Right ventricle myocardium superior (tissue), 1 donor: ENCODE measurements around the gene CLIC1. TPM values are rescaled to one million over a fixed set of nuclear protein-coding genes. Genes with fewer than 3 reads are reported as not detected.

Experiments
- ATAC-seq: fragments of 200-7000 bp; cut with Tn5 transposase; one replicate; pipeline ENCODE4 v1.9.1; 2020; ENCODE audit warnings: mild to moderate bottlenecking; ENCODE audit not compliant: poor library complexity
- DNase-seq: peaks from one replicate; pipeline ENCODE4 v3.0.0-alpha.2; 2020
- intact Hi-C: fragments of 100-400 bp; cut with DNase I; formaldehyde crosslinking; loops from one replicate; pipeline ENCODE4 v1.11.2; 2022
- long read RNA-seq: library from polyadenylated mRNA; unstranded; transcript quantifications from one replicate; pipeline ENCODE4 v2.0.0, GENCODE V29; 2021
- total RNA-seq: library from RNA; stranded (reverse); fragmentation: NEBNext Ultra II Directional; extraction: Animal tissue kit (Norgen Biotek cat#: 25700); gene quantifications from one replicate; pipeline ENCODE4 v1.2.1, GENCODE V29; 2021
- donor health status: DM: no; HTN: yes; CAD: no; lungs with severe emphysema.

CLIC1 gene
- total RNA-seq: 86.8 TPM
- long read RNA-seq, transcript CLIC1-208 (6 exons, 1,254 nt): major isoform, 97 of 101 reads
- long read RNA-seq, partial matches to known transcripts: 0 of 101 reads
- long read RNA-seq, other reads (novel, unspliced or antisense): 3 of 101 reads

DNA sequence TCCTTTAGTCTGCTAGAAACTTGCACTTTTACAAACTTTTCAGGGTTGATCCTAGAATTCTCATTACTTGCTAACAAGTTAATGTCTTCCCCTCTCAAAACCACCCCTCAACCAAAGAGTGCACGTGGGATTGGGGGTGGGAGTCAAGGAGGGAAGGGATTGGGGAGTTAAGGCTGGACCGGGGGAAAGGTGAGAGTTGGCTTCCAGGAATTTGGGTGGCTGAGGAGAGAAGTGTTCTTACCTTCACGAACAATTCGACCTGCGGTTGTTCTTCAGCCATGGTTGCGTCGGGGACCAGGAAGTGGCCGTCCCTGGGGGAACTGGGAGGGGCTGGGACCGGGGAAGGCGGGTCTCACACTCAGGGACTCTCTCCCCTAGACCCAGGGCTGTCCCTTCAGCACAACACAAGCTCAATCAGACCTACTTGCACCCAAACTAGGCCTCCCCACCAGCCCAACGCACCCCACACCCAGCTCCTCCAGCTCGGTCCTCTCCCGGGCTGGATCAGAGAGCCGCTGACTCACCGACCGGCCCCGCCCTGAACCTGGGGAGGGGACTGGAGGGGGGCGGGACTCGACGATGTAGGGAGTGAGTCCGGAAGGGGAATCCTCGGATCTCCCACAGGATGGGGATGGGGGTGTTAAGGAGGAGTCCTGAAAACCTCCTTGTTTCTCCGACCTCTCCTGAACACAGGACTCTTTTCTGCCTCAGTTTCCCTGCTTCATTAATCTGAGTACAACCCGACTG lies at the start of gene CLIC1:
Gene CLIC1 (minus strand): TSS at position 510 of the 747 bp plus-strand sequence. CDS start 230 bp downstream, at position 280.
- intact Hi-C loops: loop anchor here (5.0 to 10.0 kb wide), 2 partner anchors 34 to 99 kb away; partner anchors contain the start of gene ABHD16A
- DNase-seq: peak; percentile 91
- ATAC-seq: peak; percentile 72

- DNase-seq: no peak
- intact Hi-C loops: no loop called here
- ATAC-seq: no peak
Observed at GRCh38 chr6:31785475-31785874, 49.1 kb upstream of the CLIC1 start.

DNA sequence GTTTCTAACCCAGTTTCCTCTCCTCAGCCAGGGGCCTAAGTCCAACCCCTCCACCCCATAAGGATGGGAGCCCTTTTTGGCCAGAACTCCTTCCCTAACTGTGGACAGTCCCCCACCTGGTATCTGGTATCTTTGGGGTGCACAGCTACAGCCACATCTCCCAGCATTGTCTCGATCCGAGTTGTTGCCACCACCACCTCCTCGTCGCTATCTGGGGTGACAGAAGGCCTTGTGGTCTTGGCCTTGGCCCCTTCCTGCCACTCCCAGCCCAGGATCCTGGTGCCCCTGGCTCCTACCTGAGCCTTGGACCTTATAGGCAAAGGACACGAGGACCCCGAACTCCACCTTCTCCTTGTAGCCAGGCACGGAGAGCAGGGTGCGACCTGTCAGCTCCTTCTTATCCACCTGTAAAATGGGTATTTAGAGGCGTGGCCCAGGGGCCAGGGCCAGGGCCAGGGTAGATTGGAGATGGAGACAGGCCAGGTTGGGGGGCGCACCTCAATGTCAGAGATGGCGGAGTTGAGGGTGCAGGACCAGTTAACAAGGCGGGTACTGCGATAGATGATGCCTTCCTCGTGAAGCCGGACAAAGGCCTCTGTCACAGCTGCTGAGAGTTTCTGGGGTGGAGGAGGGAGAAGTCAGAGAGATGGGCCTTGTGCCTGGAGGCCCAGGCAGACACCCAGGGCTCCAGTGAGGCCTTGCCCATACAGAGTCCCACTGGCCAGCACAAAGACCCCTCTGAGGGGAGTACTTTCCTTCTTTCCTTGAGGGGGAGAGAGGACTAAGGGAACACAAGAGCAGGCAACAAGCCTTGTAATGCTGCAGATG lies 48.0 kb upstream of the CLIC1 start:
- intact Hi-C loops: no loop called here
- ATAC-seq (no peak), DNase-seq (no peak)

DNA sequence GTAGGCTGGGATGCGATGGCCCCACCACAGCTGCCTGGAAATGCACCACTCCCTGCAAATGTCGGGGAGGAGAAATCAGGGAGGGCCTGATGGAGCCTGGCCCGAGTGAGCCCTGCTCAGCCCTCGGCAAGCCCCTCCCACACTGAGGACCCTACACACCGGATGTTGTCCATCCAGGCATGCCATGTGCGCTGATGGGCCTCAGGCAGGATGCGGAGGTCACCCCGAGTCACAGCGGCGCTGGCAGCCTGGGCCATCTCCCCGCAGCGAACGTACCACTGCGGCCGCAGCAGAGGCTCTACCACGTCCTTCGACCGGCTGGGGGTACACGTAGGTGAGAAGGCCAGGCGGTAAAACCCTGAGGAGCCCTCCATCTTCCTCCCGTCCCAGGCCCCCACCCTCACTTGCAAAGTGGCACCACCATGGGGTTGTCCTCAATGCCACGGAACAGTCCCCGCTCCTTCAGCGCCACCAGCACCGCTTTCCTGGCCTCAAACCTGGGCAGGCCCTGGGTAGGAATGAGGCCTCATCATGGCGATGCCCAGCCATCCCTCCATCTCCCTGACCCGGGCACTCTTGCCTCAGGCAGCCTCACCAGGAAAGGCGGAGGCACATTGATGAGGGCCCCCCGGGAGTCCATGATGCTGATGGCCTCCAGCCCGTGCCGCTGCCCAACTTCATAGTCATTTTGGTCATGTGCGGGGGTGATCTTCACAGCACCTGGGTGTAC lies 46.0 kb upstream of the CLIC1 start:
- no peak for DNase-seq
- intact Hi-C loops: no loop called here
- no peak for ATAC-seq

DNA sequence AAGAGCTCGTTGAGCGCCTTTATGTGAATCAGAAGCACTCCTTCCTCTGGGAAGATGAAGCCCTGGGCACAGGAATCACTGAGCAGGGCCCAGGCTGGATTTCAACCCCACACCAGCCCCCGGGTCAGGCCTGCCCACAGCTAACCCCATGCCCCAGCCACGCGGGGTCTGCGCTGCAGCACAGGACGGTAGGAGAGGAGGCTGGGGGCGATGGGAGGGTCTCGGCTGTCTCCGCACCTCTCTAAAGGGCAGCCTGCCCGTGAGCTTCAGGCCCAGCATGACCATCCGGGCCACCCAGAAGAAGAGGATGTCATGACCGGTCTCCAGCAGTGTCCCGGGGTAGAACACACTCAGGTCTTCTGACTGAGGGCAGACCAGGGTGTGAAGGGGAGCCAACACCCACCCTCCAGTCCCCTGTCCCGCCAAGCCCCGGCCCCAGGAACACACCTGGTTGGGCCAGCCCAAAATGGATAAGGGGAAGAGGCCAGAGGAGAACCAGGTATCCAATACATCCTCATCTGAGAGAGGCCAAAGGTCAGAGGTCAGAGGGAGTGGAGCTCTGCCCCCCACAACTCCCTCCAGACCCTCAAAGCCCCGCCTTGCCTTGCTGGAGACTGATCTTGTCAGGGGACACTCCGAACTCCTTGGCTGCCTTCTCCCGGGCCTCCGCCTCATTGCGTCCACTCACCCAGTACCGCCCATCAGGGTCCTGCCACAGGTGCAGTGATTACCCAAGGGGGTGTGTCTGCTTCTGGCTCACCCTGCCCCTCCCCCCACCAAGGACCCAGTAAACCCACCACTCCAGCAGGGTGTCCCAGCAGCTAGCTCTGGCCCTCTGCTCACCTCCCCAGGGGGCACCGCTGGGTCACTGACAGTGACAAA lies 45.2 kb upstream of the CLIC1 start:
- intact Hi-C loops: no loop called here
- ATAC-seq (no peak), DNase-seq (no peak)

DNA sequence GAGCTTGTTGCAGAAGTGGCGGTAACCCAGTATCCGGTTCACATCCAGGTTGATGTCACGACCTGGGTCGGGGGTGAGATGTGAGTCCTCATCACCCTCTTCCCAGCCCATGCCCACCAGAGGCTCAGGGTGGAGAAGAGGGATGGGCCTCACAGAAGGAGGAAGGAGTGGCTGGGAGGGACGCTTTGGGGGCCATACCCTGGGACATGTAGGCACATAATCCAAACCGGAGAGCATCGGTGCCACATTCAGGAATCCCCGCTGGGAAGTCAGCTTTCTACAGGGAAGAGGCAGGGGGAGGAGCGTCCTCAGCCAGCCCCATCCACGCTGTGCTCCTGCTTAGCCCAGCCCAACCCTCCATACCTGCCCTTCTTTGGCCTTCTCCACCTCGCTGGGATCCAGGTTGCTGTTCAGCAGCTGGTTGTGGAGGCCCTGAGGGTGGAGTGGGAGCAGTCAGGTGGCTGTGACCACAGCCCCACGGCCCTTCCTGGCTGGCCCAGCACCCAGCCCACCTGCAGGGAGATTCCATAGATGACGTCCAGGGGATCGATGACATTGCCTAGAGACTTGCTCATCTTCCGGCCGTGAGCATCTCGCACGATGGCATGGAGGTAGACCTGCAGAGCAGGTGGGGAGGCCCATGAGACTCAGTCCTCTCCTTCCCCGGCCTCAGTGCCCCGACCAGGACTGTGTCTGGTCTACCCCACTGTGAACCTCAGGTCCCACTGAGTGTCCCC lies 44.3 kb upstream of the CLIC1 start:
- intact Hi-C loops: no loop called here
- no peak for ATAC-seq
- DNase-seq: no peak

DNA sequence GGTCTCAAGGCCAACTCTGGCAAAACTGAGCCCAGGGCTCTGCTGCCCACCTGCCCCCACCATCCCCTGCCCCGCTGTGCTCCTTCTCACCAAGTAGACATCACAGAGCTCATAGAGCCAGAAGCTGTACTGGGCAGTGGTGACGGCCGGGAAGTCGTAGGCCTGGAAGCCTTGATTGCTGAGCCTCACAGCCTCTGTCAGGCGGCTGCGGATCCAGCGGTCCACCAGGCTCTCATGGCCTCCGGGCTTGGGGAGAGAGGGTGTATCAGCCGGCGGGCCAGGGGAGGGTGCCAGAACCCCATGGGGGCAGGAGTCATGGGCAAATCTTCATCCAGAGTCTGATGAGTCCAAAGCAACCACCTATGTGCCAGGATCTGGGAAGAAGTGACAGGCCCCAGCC lies 43.6 kb upstream of the CLIC1 start:
- intact Hi-C loops: loop anchor here (10.0 kb wide), 1 partner anchor 95 kb away; the partner anchor contains the start of gene LY6G5C
- ATAC-seq: no peak
- no peak for DNase-seq

DNA sequence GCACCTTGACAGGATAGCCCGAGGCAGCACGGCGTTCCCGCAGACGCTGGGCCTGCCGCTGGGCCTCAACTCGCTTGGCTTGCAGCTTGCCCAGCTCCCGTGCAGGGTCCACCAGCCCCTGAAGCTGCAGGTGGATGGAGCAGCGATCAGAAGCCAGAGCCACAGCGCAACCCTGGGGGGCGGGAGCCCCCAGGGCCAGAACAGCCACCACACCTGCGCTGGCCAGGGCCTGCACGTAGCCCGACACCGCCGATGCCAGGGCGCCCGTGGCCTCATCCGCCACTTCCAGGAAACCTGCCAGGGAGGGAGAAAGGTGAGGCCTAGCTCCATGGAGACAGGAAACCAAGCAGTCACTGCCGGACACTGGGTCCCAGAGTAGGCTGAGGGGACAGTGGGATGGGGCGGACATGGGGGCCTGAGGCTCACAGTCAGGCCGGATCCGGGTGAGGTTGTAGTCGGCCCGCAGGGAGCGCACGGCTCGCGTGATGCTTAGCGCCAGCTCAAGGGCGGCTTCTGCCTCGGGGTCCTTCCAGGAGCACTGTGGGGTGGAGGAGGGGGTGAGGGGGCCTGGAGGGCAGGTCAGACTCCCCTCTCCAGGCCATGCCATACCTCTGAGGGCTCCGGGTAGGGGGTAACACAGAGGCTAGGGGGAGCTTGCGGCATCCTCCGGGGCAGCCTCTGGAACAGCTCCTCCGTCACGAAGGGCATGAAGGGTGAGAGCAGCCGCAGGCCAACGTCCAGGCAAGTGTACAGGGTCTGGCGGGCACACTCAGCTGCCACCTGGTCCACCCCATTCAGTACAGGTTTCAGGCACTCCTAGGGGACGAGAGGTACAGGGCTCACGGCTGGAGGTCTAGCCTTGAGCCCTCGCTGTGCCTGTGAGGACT lies 42.9 kb upstream of the CLIC1 start:
- DNase-seq (no peak), ATAC-seq (no peak)
- intact Hi-C loops: loop anchor here (10.0 kb wide), 1 partner anchor 94 kb away; the partner anchor contains the start of gene LY6G5C

- ATAC-seq: no peak
- intact Hi-C loops: loop anchor here (10.0 kb wide), 1 partner anchor 93 kb away; the partner anchor contains the start of gene LY6G5C
- no peak for DNase-seq
Observed at GRCh38 chr6:31778193-31778592, 41.9 kb upstream of the CLIC1 start.

GRCh38 chr6:31777667-31778050 lies 41.3 kb upstream of the CLIC1 start:
- ATAC-seq (no peak), DNase-seq (no peak)
- intact Hi-C loops: loop anchor here (10.0 kb wide), 1 partner anchor 93 kb away; the partner anchor contains the start of gene LY6G5C

GRCh38 chr6:31776989-31777666 lies 40.8 kb upstream of the CLIC1 start, which contains the start of gene VWA7:
Gene VWA7 (minus strand): TSS chr6:31777328. CDS start chr6:31776779, 549 bp downstream.
- DNase-seq (peak; percentile 80), ATAC-seq (peak; percentile 91)
- intact Hi-C loops: loop anchor here (10.0 kb wide), 1 partner anchor 92 kb away; the partner anchor contains the start of gene LY6G5C

GRCh38 chr6:31776485-31776988 lies 40.2 kb upstream of the CLIC1 start:
- ATAC-seq (peak; percentile 23), DNase-seq (no peak)
- intact Hi-C loops: loop anchor here (10.0 kb wide), 1 partner anchor 92 kb away; the partner anchor contains the start of gene LY6G5C

- ATAC-seq: no peak
- intact Hi-C loops: loop anchor here (10.0 kb wide), 1 partner anchor 91 kb away; the partner anchor contains the start of gene LY6G5C
- no peak for DNase-seq
Observed at GRCh38 chr6:31775633-31776484, 39.5 kb upstream of the CLIC1 start.

- ATAC-seq (no peak), DNase-seq (no peak)
- intact Hi-C loops: loop anchor here (10.0 kb wide), 1 partner anchor 90 kb away; the partner anchor contains the start of gene LY6G5C
Observed at GRCh38 chr6:31775184-31775583, 38.9 kb upstream of the CLIC1 start.
